HS-5 (cell line): ENCODE results near the gene SEZ6L.

Experiments used
- DNase-seq: peaks from one replicate; pipeline ENCODE4 v3.0.0-alpha.2; 2012; ENCODE audit warnings: low read depth

SEZ6L gene

DNA sequence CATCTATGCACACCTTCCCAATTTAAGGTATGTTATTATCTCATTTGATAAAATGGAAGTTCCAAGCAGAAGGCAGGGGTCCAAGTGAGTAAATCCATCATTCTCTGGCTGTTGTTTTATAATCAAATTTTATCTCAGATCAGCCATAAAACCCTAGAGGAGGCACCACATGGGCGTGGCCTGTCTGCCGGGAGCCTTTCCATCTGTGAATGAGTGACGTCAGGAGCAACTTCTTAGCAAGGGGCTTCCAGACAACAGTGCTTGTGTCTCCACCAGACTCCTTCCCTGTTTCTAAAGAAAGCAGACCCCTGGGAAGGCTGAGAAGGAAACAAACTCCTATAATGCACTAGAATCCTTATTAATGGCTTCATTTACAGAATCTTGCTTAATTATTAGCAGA is 13.5 kb downstream of the SEZ6L start:
- no peak for DNase-seq

GRCh38 chr22:26185190-26185589 is 15.9 kb downstream of the SEZ6L start:
- no peak for DNase-seq

GRCh38 chr22:26188341-26188740 is 19.1 kb downstream of the SEZ6L start:
- DNase-seq, result no peak

- DNase-seq, result no peak
Observed at GRCh38 chr22:26194313-26194712, 25.1 kb downstream of the SEZ6L start.

DNA sequence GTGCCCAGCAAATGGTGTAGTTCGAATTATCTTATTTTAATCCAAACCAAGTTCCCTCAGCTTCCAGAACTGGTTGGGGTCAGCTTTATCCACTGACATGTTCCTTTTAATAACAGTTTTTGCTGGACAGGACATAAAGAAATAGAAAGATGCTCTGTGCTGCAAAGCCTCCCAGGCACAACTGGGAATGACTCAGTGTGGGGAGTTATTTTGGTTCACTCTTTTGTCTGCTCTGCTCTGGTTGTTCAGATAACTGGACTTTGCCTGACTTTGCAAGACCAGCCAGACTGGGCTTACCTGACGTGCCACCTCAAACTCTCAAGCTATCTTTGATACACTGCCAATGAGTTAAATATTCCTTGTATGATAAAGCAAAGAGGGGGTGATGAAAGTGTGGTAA is 25.6 kb downstream of the SEZ6L start:
- DNase-seq, result no peak

DNA sequence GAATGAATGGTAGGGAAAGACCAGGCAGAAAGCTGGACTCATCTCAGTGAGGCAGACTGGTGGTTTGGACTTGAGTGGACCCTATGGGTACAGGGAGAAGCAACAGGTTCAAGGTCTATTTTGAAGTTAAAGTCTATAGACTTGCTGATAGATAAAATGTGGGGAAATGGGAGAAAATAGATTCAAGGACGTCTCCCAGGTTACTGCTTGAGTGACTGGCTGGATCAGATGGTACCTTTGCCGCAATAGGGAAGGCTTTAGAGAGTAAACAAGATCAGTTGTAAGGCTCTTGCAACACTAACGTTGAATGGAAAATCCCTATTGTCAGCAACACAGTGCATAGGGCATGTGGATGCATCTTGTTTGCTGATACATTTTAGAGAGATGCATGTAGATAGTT is 27.4 kb downstream of the SEZ6L start:
- DNase-seq, result no peak

GRCh38 chr22:26197425-26197824 is 28.2 kb downstream of the SEZ6L start:
- DNase-seq, result no peak

DNA sequence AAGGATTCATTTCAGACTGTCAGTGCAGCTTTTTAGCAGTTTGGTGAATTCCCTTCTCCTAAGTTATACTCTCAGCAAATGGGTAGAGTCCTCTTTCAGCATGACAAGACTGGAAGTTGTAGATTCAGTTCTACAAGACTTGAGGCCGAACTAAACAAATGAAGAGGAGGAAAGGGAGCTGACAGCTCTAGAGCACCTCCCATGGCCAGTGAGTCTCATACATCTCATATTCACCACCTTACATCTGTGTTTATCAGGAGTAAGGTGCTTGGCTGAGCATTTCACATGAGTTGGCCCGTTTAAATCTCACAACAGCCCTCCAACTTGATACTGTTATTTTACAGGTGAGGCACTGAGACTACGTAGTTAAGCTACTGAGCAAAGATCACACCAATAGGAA is 30.4 kb downstream of the SEZ6L start:
- DNase-seq, result no peak

DNA sequence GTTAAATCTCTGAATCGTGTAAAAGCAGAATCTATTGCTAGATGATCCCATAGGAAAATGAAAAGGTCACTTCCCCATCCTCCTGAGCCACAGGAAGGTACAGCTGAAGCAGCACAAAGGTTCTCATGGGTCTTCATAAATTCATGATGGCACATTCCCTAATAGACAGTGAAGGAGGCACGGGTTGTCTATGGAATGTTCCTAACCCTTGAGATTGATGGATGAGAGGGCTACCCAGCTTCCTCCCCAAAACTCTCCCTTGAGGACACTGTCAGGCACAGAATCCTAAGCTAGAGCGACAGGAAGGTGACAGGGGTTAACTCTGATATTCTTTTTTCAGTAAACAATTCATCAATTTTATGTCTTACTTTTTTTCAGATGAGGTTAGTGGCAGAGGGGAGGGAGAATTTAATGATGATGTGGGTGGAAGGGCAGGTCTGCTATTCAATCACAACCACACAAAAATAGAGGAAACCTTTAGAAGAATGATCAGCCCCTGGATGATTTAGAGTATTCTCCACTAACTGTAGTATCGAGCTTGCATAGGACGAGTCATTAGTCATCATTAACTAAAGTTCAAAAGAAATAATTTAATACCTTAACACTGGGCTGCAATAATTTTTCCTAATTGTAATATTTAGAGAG is 33.1 kb downstream of the SEZ6L start:
- no peak for DNase-seq

DNA sequence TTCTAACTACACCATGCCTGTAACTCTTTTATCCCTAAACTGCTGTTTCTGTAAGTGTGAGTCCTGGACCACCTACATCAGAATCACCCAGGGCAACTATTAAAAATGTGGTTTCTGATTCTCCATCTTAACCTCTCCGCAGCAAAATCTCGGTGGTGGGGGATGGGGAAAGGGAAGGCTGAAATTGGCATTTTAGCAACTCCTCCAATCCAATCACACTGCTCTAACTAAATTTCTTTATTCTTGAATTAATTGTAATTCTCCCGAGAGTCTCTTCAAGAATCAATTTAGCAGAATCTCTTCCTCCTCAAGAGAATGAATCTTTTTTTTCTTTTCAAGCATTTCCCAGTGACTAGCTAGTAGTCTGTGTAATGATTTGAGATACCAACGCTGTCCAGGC is 36.2 kb downstream of the SEZ6L start:
- no peak for DNase-seq

DNA sequence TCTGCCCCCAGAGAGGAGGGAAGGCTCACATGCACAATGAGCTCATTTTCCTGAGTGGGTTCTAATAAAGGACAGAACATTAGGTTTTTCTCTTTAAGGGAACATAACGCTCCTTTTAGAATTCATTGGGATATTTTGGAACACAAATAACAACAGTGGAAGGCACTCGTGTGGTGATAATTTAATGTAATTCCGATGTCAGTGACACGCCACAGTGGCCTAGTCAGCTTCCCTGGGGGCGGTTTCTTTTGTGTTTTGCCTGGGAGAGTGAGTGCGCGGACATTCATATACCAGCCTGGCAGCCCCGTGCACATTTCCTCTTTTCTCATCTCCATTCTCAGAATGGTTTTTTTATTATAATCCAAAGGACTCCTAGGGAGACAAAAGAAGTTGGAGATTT is 41.1 kb downstream of the SEZ6L start:
- no peak for DNase-seq

- DNase-seq, result no peak
Observed at GRCh38 chr22:26213826-26214225, 44.6 kb downstream of the SEZ6L start.

GRCh38 chr22:26214466-26214865 is 45.2 kb downstream of the SEZ6L start:
- no peak for DNase-seq

- no peak for DNase-seq
Observed at GRCh38 chr22:26215736-26216135, 46.5 kb downstream of the SEZ6L start.

DNA sequence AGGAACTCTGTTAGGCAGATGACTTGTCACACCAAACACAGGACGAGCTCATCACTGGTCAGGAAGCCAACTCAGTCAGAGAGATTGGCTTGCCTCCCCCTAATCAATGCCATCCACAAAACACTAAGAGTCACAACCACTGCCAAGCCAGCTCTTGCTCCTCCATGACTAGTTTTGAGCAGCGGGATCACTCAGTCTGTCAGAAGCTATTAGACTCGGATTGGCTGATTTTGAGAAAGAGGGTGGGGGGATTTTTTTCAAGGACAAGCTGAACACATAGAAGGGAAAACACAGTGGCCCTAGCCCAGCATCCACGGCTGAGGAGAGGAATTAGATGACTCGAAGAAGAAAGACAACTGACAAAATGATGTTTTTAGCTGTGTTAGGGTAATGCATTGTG is 55.9 kb downstream of the SEZ6L start:
- no peak for DNase-seq

GRCh38 chr22:26226538-26227297 is 57.5 kb downstream of the SEZ6L start:
- no peak for DNase-seq

GRCh38 chr22:26229910-26230309 is 60.6 kb downstream of the SEZ6L start:
- DNase-seq, result no peak

- DNase-seq, result no peak
Observed at GRCh38 chr22:26234296-26234695, 65.0 kb downstream of the SEZ6L start.

DNA sequence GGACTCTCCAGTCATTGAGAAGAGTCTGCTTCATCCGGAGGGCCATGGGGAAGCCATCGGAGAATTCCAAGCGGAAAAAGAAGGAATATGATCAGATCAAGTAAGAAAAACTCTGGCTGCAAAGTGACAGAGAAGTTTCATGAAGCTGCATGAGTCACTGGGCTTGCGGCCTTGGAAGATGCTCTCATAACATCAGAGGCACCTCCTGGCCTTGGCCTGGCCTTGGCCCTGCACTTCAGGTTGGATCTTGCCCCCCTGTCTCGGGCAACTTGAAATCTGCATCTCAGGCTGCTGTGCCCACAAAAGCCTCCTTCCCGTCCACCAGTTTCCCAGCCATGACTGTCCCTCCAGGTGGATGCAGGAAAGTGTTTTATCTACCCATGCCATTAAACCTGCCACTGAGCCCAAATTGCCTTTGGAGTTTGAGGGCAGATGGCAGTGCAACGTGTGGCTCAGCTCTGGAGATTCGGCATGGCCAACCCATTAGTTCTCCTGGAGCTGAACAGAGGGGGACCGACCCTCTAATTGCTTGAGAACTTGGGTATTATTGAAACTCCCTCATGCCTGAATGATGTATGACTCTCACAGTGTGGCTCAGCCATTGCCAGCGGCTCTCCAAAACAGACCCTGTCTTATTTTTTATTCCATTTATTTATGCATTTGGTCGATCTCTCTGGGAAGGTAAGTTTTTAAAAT is 66.7 kb downstream of the SEZ6L start:
- no peak for DNase-seq

GRCh38 chr22:26236991-26237390 is 67.7 kb downstream of the SEZ6L start:
- no peak for DNase-seq

- DNase-seq, result no peak
Observed at GRCh38 chr22:26238596-26238995, 69.3 kb downstream of the SEZ6L start.

GRCh38 chr22:26239581-26239980 is 70.3 kb downstream of the SEZ6L start:
- no peak for DNase-seq

DNA sequence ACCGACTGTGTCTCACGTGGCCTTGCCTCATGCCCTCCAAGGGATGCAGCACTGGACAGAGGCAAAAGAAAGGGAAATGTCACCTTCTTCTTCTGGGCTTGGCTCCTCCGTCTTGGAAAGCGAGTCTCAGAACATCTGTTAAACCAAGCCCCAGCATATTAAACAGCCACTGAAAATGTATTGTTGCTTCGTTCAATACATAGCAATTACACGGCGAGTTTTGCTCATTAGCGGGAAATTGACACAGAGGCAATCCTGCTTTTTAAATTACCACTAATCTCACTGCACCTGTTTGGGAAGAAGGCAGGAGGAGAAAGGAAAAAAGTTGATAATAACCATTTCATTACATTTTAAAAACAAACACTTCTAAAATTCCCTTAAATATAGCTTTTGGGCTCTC is 72.1 kb downstream of the SEZ6L start:
- DNase-seq, result no peak
